Cardiac fibroblast (primary cell): ENCODE measurements around the gene MLLT1.

ENCODE experiments used
- DNase-seq, 2 donors: peaks; one replicate each; pipeline versions ENCODE4 v3.0.0 to v3.0.0-alpha.2; 2010; ENCODE audit warnings: low read depth in 2 of 2
- H3K4me3 ChIP-seq, 2 donors: replicated peaks in 1 of 2; 1 replicate in 1 of 2; 2 replicates in 1 of 2; pipeline ENCODE4 v1.5.1; 2011; ENCODE audit warnings: low read depth in 2 of 2, low read length in 2 of 2, mild to moderate bottlenecking in 2 of 2, moderate library complexity in 1 of 2
- TF ChIP-seq, protein P1 (sequence below): IDR thresholded peaks from one replicate; pipeline ENCODE4 v1.5.1; 2011; ENCODE audit warnings: low read depth, mild to moderate bottlenecking, low read length, inconsistent platforms

MLLT1 gene

DNA sequence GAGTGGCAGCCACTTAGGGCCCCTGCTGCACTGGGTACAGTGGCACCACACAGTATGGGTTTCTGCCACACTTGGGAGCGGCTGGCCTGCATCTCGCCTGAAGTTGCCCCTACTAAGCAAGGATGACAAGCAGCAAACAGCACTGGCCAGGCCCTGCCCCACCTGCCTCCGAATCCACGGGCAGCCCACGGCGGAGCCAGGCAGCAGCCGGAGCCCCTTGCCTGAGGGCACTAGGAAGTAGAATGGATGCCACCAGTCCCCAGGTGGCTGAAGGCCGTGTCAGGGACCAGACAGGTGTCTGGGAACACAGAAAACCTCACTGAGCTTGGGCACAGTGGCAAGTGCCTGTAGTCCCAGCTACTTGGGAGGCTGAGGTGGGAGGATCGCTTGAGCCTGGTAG is 19.4 kb downstream of the MLLT1 start:
- TF ChIP-seq, protein P1, sequence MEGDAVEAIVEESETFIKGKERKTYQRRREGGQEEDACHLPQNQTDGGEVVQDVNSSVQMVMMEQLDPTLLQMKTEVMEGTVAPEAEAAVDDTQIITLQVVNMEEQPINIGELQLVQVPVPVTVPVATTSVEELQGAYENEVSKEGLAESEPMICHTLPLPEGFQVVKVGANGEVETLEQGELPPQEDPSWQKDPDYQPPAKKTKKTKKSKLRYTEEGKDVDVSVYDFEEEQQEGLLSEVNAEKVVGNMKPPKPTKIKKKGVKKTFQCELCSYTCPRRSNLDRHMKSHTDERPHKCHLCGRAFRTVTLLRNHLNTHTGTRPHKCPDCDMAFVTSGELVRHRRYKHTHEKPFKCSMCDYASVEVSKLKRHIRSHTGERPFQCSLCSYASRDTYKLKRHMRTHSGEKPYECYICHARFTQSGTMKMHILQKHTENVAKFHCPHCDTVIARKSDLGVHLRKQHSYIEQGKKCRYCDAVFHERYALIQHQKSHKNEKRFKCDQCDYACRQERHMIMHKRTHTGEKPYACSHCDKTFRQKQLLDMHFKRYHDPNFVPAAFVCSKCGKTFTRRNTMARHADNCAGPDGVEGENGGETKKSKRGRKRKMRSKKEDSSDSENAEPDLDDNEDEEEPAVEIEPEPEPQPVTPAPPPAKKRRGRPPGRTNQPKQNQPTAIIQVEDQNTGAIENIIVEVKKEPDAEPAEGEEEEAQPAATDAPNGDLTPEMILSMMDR, result no peak
- H3K4me3 ChIP-seq, result no peak overlapping the region
- DNase-seq, result no peak

DNA sequence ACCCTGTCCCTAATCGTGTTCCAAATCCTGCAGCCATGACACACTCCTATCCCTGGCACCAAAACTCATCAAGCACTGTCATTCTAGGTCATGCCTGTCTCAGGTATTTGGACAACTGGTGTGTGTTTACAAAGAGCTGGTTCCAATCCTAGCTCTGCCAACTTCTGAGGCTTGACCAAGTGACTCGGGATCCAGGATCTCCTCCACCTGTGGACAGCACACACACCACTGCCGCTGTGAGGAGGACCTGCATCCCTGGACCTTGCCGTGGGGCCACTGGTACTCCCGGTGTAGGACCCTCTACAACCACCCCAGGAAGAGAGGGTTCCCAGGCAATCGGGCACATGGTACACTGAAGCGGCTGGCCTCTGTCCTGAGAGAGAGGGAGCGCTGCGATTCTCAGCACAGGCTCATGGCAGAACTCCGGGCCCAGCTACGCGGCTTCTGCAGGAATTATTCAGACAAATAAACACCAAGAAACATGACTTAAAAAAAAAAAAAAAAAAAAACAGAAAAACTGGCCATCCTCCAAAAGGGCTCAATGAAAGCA is 20.4 kb downstream of the MLLT1 start:
- DNase-seq, result peak in 1 of 2 donors; percentile 14
- no peak overlapping the region for H3K4me3 ChIP-seq
- TF ChIP-seq, protein P1, result no peak

DNA sequence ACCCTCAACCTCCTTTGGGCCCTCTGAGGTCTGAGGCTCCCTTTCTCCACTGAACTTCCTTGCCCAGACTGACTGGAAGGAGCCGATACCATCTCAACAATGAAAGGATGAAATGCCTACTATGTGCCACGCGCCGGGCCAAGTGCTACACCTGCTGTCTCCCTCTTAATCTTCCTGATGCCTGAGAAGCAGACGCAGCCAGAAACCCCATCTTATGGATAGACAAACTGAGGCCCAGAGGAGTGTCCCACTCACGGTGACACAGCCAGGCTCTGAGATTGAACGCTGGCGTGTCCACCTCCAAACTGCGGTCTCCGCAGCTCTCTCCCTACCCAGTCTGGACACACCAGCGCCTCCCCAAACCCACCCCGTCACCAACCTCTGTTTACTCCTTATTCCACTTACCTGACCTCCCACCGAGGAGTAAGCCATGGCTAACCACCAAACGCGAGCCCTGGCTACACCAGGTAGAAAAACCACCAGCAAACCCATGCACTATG is 20.9 kb downstream of the MLLT1 start:
- H3K4me3 ChIP-seq, result no peak overlapping the region
- TF ChIP-seq, protein P1, result no peak
- no peak for DNase-seq

DNA sequence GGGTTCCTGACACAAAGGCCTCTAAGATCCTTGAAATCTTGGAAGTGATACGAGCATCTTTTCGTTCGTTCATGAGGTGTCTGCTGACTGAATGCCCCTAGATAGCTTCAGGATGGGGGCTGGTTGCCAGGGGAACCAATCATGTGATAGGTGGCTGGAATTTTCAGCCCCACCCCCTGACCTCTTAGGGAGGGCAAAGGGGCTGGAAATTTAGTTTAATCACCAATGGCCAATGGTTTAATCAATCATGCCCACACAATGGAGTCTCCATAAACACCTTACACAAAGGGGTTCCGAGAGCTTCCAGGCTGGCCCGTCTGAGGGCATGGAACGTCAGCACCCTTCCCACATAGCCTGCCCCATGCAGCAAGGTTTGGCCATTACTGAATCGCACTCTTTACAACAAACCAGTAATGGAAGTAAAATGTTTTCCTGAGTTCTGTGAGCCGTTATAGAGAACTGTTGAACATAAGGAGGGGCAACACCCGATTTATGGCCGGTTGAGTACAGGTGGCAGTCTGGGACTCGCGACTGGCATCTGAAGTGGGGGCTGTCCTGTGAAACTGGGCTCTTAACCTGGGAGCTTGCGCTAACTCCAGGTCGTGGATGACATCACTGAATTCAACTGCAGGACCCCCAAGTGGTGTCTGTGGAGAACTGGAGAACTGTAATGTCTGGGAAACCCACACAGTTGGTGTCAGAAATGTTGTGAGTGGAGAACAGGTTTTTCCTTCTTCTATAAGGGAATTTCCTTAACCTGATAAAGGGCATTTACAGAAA is 25.6 kb downstream of the MLLT1 start:
- TF ChIP-seq, protein P1, result no peak
- DNase-seq, result no peak
- H3K4me3 ChIP-seq, result no peak overlapping the region

DNA sequence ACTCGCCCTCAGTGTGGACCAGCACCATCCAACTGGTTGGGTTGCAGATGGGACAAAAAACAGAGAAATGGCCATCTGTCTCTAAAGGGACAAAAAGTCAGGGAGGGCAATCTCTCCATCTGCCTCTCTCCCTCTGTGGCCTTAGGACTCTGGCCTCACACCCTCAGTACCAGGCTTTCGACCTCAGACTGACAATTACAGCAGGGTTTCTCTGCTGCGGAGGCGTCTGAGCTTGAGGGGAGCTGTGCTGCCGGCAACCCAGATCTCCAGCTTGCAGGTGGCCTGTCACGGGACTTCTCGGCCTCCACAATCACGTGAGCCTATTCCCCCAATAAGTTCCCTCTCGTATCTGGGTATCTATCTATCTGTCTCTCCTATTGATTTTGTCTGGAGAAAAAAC is 27.7 kb downstream of the MLLT1 start:
- no peak for DNase-seq
- TF ChIP-seq, protein P1, result no peak
- H3K4me3 ChIP-seq, result no peak overlapping the region

DNA sequence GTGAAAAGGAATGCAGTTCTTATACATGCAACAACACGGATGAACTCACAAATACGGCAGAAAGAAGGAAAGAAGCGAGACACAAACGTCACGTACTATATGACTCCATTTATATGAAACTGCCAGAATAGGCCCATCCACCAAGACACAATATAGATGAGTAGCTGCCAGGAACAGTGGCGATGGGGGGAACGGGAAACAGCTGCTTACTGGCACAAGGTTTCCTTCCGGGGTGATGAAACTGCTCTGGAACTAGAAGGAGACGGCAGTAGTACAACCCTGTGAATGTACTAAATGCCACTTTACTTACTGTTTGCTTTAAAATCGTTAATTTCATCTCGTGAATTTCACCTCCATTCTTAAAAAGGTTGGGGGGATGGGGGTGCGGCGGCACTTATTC is 28.9 kb downstream of the MLLT1 start:
- no peak overlapping the region for H3K4me3 ChIP-seq
- TF ChIP-seq, protein P1, result no peak
- no peak for DNase-seq
